Duodenal mucosa (tissue), 2 donors: Measurements from ENCODE around the gene ARHGEF40.

Source experiments
- H3K27ac ChIP-seq: one replicate; pipeline ENCODE4 v1.7.0; 2013; ENCODE audit warnings: low read depth, low read length
- H3K27me3 ChIP-seq, 2 donors: one replicate each; pipeline ENCODE4 v1.7.0; 2013; ENCODE audit warnings: low read length in 2 of 2, control low read depth in 1 of 2; ENCODE audit not compliant: insufficient read depth in 2 of 2, control insufficient read depth in 1 of 2
- H3K36me3 ChIP-seq, 2 donors: one replicate each; pipeline ENCODE4 v1.7.0; 2013; ENCODE audit warnings: low read length in 2 of 2, control low read depth in 1 of 2; ENCODE audit not compliant: insufficient read depth in 2 of 2, control insufficient read depth in 1 of 2
- H3K4me1 ChIP-seq, 2 donors: one replicate each; pipeline ENCODE4 v1.7.0; 2013; ENCODE audit warnings: low read length in 2 of 2, control low read depth in 1 of 2; ENCODE audit not compliant: insufficient read depth in 2 of 2, control insufficient read depth in 1 of 2
- H3K4me3 ChIP-seq, 2 donors: one replicate each; pipeline ENCODE4 v1.7.0; 2013; ENCODE audit warnings: low read length in 2 of 2, low read depth in 1 of 2
- H3K9ac ChIP-seq, 2 donors: one replicate each; pipeline ENCODE4 v1.7.0; 2013; ENCODE audit warnings: low read length in 2 of 2, low read depth in 1 of 2
- H3K9me3 ChIP-seq, 2 donors: one replicate each; pipeline ENCODE4 v1.7.0; 2013; ENCODE audit warnings: low read length in 2 of 2, control low read depth in 1 of 2; ENCODE audit not compliant: control insufficient read depth in 1 of 2

ARHGEF40 gene

DNA sequence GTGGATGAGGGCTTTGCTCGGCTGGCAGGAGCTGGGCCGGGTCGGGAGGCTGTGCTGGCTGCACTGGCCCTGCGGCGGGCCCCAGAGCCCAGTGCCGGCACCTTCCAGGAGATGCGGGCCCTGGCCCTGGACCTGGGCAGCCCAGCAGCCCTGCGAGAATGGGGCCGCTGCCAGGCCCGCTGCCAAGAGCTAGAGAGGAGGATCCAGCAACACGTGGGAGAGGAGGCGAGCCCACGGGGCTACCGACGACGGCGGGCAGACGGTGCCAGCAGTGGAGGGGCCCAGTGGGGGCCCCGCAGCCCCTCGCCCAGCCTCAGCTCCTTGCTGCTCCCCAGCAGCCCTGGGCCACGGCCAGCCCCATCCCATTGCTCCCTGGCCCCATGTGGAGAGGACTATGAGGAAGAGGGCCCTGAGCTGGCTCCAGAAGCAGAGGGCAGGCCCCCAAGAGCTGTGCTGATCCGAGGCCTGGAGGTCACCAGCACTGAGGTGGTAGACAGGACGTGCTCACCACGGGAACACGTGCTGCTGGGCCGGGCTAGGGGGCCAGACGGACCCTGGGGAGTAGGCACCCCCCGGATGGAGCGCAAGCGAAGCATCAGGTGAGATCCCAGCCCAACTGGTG is 11.5 kb downstream of the ARHGEF40 start:
- Histone ChIP-seq H3K27me3 (no peaks in the 10 kb centered on the region), H3K9ac (no peak overlapping the region), H3K9me3 (no peaks in the 10 kb centered on the region), H3K4me3 (no peak overlapping the region), H3K4me1 (peaks cover 10 to 16% of the 10 kb centered on the region in 2 donors), H3K27ac (no peak overlapping the region), H3K36me3 (peaks cover 30 to 84% of the 10 kb centered on the region in 2 donors)

DNA sequence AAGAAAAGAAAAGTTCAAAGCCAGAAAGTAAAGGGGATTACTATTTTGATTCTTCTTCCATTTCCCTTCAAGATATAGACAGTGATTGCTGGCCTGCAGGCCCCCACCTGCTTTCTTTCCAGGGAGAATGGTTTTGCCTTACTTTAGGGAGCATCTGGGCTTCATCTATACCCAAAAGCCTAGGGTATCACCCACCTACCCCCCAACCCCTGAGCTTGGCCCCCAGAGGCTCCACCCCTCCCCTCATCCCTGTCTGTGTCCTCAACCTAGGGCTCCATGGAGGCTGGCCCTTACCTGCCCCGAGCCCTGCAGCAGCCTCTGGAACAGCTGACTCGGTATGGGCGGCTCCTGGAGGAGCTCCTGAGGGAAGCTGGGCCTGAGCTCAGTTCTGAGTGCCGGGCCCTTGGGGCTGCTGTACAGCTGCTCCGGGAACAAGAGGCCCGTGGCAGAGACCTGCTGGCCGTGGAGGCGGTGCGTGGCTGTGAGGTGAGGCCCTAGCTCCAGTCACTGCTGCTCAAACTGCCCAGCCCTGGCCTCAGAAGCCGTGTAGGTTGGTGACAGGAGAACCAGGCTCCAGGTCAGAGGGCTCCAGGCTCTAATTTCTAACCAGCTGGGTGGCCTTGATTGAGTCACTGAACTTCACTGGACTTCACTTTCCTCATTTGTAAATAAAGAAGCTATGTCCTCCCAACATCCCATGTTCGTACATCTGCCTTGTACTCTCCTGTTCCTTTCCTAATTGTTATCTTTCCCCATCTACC is 13.6 kb downstream of the ARHGEF40 start:
- no peak overlapping the region for H3K9ac ChIP-seq
- H3K27ac ChIP-seq: no peak overlapping the region

DNA sequence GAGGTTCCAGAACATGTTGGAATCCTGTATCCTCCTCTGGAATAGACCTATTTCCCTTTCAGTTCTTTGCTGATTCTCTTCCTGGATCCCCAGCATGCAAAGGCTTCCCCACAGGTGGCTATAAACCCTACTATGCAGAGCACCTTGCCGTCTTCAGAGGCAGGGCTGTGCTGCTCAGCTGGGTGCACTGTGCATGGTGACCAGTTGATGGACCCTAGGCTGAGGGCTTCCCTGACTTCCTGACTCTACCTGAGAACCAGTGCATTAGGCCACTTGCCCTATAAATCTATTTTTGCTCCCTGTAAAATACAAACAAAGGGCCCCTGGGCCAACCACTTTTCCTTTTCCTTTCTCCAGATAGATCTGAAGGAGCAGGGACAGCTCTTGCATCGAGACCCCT is 14.3 kb downstream of the ARHGEF40 start:
- H3K27me3 ChIP-seq: no peaks in the 10 kb centered on the region
- H3K9me3 ChIP-seq: no peaks in the 10 kb centered on the region
- H3K27ac ChIP-seq: no peak overlapping the region
- H3K4me3 ChIP-seq: no peak overlapping the region
- peaks cover 10 to 16% of the 10 kb centered on the region in 2 donors for H3K4me1 ChIP-seq
- H3K9ac ChIP-seq: no peak overlapping the region
- peaks cover 18 to 71% of the 10 kb centered on the region in 2 donors for H3K36me3 ChIP-seq

More for the DNA sequence above, 13.6 kb downstream of the ARHGEF40 start:
- peaks cover 10 to 16% of the 10 kb centered on the region in 2 donors for H3K4me1 ChIP-seq
- no peak overlapping the region for H3K4me3 ChIP-seq
- no peaks in the 10 kb centered on the region for H3K9me3 ChIP-seq
- no peaks in the 10 kb centered on the region for H3K27me3 ChIP-seq
- peaks cover 19 to 71% of the 10 kb centered on the region in 2 donors for H3K36me3 ChIP-seq

- peaks cover 18 to 68% of the 10 kb centered on the region in 2 donors for H3K36me3 ChIP-seq
- H3K9me3 ChIP-seq: no peaks in the 10 kb centered on the region
- no peak overlapping the region for H3K27ac ChIP-seq
- H3K4me3 ChIP-seq: no peak overlapping the region
- H3K9ac ChIP-seq: peak overlapping the region in 1 of 2 donors; percentile 13
- H3K27me3 ChIP-seq: no peaks in the 10 kb centered on the region
- H3K4me1 ChIP-seq: peaks cover 10 to 16% of the 10 kb centered on the region in 2 donors
These were observed 15.1 kb downstream of the ARHGEF40 start for GRCh38 chr14:21084998-21085853.

DNA sequence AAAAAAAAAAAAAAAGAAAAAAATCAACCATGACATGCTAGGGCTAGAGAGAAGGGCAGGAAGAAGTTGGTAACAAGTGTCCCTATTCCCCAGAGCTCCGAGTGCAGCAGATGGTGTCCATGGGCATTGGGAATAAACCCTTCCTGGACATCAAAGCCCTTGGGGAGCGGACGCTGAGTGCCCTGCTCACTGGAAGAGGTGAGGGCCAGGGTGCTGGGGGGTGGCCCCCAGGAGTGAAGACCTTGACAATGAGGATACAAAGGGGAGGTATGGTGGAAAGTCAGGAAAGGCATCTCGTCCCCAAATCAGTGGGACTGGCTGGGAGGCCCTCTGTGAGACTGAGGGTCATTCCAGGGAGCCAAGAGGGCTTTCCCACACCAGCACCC is 16.8 kb downstream of the ARHGEF40 start:
- Histone ChIP-seq H3K9ac (no peak overlapping the region), H3K27me3 (no peaks in the 10 kb centered on the region), H3K36me3 (peaks cover 14 to 60% of the 10 kb centered on the region in 2 donors), H3K4me1 (peaks cover 10 to 16% of the 10 kb centered on the region in 2 donors), H3K9me3 (no peaks in the 10 kb centered on the region), H3K27ac (no peak overlapping the region), H3K4me3 (no peak overlapping the region)

DNA sequence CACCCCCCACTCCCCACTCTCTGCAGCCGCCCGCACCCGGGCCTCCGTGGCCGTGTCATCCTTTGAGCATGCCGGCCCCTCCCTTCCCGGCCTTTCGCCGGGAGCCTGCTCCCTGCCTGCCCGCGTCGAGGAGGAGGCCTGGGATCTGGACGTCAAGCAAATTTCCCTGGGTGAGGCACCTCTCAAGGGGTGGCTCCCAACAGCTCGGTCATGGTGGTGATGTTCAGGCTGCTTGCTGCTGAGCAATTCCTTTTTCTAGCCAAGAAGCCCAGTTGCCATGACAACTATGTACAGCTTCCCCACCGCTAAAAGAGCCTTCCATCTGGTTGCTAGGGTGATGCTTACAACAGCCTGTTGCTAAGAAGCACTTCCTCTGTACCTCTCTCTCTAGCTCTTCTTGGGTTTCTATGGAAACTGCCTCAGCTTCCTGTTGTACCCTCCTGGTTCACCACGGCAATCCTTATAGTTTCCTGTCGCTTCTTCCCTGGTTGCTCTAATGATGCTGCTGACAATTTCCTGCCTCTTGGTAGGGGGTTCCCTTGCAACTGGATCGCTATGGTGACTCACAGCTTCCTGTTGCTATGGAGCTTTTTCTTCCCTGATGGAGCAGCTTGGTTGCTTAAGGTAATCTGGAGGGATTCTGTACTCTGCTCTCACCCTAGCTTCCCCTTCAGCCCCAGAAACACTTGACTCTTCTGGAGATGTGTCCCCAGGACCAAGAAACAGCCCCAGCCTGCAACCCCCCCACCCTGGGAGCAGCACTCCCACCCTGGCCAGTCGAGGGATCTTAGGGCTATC is 17.4 kb downstream of the ARHGEF40 start:
- H3K4me3 ChIP-seq: no peak overlapping the region
- H3K9me3 ChIP-seq: no peaks in the 10 kb centered on the region
- peaks cover 13 to 16% of the 10 kb centered on the region in 2 donors for H3K4me1 ChIP-seq
- no peak overlapping the region for H3K9ac ChIP-seq
- H3K27ac ChIP-seq: no peak overlapping the region
- H3K36me3 ChIP-seq: peaks cover 11 to 54% of the 10 kb centered on the region in 2 donors
- H3K27me3 ChIP-seq: no peaks in the 10 kb centered on the region

DNA sequence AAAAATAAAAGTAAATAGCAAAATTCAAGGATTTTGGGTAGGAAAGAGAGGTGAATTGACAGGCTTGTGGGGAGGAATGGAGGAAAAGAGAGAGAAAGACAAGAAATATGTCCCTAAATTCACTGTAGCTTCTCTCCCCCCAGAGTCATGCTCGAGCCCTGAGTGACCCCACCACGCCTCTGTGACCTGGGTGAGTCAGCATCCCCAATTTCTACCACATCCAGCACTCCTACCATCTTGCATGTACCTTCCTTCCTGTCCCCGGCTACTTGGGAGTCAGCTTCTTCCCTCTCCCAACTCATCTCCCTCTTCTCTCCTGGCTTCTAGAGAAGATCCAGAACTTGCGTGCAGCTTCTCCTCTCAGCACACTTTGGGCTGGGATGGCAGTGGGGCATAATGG is 18.6 kb downstream of the ARHGEF40 start:
- Histone ChIP-seq H3K27me3 (no peaks in the 10 kb centered on the region), H3K36me3 (peaks cover 6 to 49% of the 10 kb centered on the region in 2 donors), H3K9me3 (no peaks in the 10 kb centered on the region), H3K4me1 (peaks cover 16 to 19% of the 10 kb centered on the region in 2 donors), H3K9ac (no peak overlapping the region), H3K27ac (no peak overlapping the region), H3K4me3 (no peak overlapping the region)

DNA sequence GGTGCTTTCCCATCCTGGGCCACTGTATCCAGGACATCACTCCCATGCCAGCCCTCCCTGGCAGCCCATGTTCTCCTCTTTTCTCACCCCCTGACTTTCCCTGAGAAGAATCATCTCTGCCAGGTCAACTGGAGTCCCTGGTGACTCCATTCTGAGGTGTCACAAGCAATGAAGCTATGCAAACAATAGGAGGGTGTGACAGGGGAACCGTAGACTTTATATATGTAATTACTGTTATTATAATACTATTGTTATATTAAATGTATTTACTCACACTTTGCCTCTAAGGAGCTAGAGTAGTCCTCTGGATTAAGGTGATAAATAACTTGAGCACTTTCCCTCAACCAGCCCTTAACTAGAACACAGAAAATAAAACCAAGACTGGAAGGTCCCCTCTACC is 19.2 kb downstream of the ARHGEF40 start:
- Histone ChIP-seq H3K9me3 (no peaks in the 10 kb centered on the region), H3K4me1 (peaks cover 16 to 25% of the 10 kb centered on the region in 2 donors), H3K4me3 (no peak overlapping the region), H3K27me3 (no peaks in the 10 kb centered on the region), H3K36me3 (peaks cover 6 to 45% of the 10 kb centered on the region in 2 donors), H3K9ac (no peak overlapping the region), H3K27ac (no peak overlapping the region)

- H3K4me3 ChIP-seq: no peak overlapping the region
- no peaks in the 10 kb centered on the region for H3K9me3 ChIP-seq
- no peak overlapping the region for H3K9ac ChIP-seq
- peaks cover 10 to 23% of the 10 kb centered on the region in 2 donors for H3K4me1 ChIP-seq
- no peak overlapping the region for H3K27ac ChIP-seq
- peaks cover 6 to 40% of the 10 kb centered on the region in 2 donors for H3K36me3 ChIP-seq
- H3K27me3 ChIP-seq: no peaks in the 10 kb centered on the region
These were observed 19.7 kb downstream of the ARHGEF40 start for GRCh38 chr14:21089877-21090193.
